Hepatocyte (in vitro differentiated cells): ENCODE measurements around the gene STK32B. TPM values are rescaled to one million over a fixed set of nuclear protein-coding genes. Genes with fewer than 3 reads are reported as not detected.

Experiments used
- DNase-seq: peaks from one replicate; pipeline ENCODE4 v3.0.0-alpha.2; 2016; ENCODE audit warnings: low spot score
- H2AFZ ChIP-seq: fragments of 200-600 bp; sonication (generic); 2 replicates; pipeline ENCODE4 v1.6.0; 2016; ENCODE audit warnings: antibody characterized with exemption, mild to moderate bottlenecking
- H3K27ac ChIP-seq: fragments of 200-600 bp; sonication (generic); 2 replicates; pipeline ENCODE4 v1.5.1; 2016; ENCODE audit warnings: mild to moderate bottlenecking
- H3K27me3 ChIP-seq: fragments of 200-600 bp; sonication (generic); 2 replicates; pipeline ENCODE4 v1.6.1; 2016
- H3K36me3 ChIP-seq: fragments of 200-600 bp; sonication (generic); replicated peaks from 2 replicates; pipeline ENCODE4 v1.5.1; 2016; ENCODE audit warnings: low read depth; ENCODE audit not compliant: insufficient read depth
- H3K4me1 ChIP-seq: fragments of 200-600 bp; sonication (generic); 2 replicates; pipeline ENCODE4 v1.5.1; 2016; ENCODE audit warnings: mild to moderate bottlenecking, moderate library complexity; ENCODE audit not compliant: insufficient read depth
- H3K4me2 ChIP-seq: fragments of 200-600 bp; sonication (generic); 2 replicates; pipeline ENCODE4 v1.6.0; 2016
- H3K4me3 ChIP-seq: fragments of 200-600 bp; sonication (generic); 2 replicates; pipeline ENCODE4 v1.5.1; 2016; ENCODE audit warnings: mild to moderate bottlenecking
- H3K79me2 ChIP-seq: fragments of 200-600 bp; sonication (generic); 2 replicates; pipeline ENCODE4 v1.6.0; 2017; ENCODE audit warnings: mild to moderate bottlenecking
- H3K9me2 ChIP-seq: fragments of 200-600 bp; sonication (generic); replicated peaks from 2 replicates; pipeline ENCODE4 v1.6.0; 2017; ENCODE audit warnings: mild to moderate bottlenecking; ENCODE audit not compliant: insufficient read depth
- H3K9me3 ChIP-seq: fragments of 200-600 bp; sonication (generic); 2 replicates; pipeline ENCODE4 v1.5.1; 2016; ENCODE audit warnings: low read depth, mild to moderate bottlenecking
- H4K20me1 ChIP-seq: fragments of 200-600 bp; sonication (generic); 2 replicates; pipeline ENCODE4 v1.6.0; 2016; ENCODE audit warnings: mild to moderate bottlenecking; ENCODE audit not compliant: insufficient read depth, poor library complexity, severe bottlenecking
- CTCF ChIP-seq: fragments of 200-600 bp; sonication (generic); IDR thresholded peaks from 2 replicates; pipeline ENCODE4 v1.5.1; 2016; ENCODE audit warnings: antibody characterized with exemption, mild to moderate bottlenecking; ENCODE audit not compliant: poor library complexity
- EZH2 ChIP-seq: fragments of 200-600 bp; sonication (generic); IDR thresholded peaks from 2 replicates; pipeline ENCODE4 v1.6.1; 2016; ENCODE audit warnings: antibody characterized with exemption, mild to moderate bottlenecking, borderline replicate concordance
- EZH2phosphoT487 ChIP-seq: fragments of 200-600 bp; sonication (generic); IDR thresholded peaks from one replicate; pipeline ENCODE4 v1.6.1; 2018; ENCODE audit warnings: antibody characterized with exemption, mild to moderate bottlenecking, low read depth, moderate library complexity; ENCODE audit not compliant: unreplicated experiment, severe bottlenecking
- WGBS: methylation state at CpG from one replicate; pipeline ENCODE4 v1.1.6; 2016; ENCODE audit warnings: low lambda C conversion rate; ENCODE audit errors: missing lambda C conversion rate; 5-methylcytosine and 5-hydroxymethylcytosine counted together
- polyA plus RNA-seq: library from polyadenylated mRNA; unstranded; fragments of >200 nt; fragmentation: Nextera tagmentation; extraction: Ambion mirVana; gene quantifications from 2 replicates; pipeline ENCODE4 v1.2.1, GENCODE V29; 2016
- total RNA-seq: library from RNA; depleted of rRNA; stranded (reverse); fragments of >200 nt; gene quantifications from 2 replicates; pipeline ENCODE4 v1.2.3, GENCODE V29; 2014

Gene STK32B
- total and polyA plus RNA-seq, 2 experiments from 2014 or later: 0.51 to 1.6 TPM

GRCh38 chr4:5421416-5421815 is 370.1 kb downstream of the STK32B start:
- WGBS: 86% methylated on average over 3 of the region's 3 CpGs

GRCh38 chr4:5422195-5422594 is 370.9 kb downstream of the STK32B start:
- no peaks in the 10 kb centered on the region for H3K4me1 ChIP-seq
- H3K79me2 ChIP-seq: no peaks in the 10 kb centered on the region
- no peak overlapping the region for H3K27ac ChIP-seq
- no peaks in the 10 kb centered on the region for H3K27me3 ChIP-seq
- no peak for DNase-seq
- TF ChIP-seq EZH2: no peak
- TF ChIP-seq EZH2phosphoT487: no peak
- TF ChIP-seq CTCF: no peak
- H3K4me2 ChIP-seq: no peak overlapping the region
- no peaks in the 10 kb centered on the region for H4K20me1 ChIP-seq
- no peaks in the 10 kb centered on the region for H3K36me3 ChIP-seq
- no peaks in the 10 kb centered on the region for H3K9me2 ChIP-seq
- 74% methylated on average over 2 of the region's 2 CpGs for WGBS
- H3K4me3 ChIP-seq: no peak overlapping the region
- H3K9me3 ChIP-seq: no peaks in the 10 kb centered on the region
- no peak overlapping the region for H2AFZ ChIP-seq

More at GRCh38 chr4:5421416-5421815, 370.1 kb downstream of the STK32B start:
- Histone ChIP-seq H3K79me2 (no peaks in the 10 kb centered on the region), H3K27ac (no peak overlapping the region), H2AFZ (no peak overlapping the region), H3K9me3 (peaks cover 3% of the 10 kb centered on the region), H3K9me2 (no peaks in the 10 kb centered on the region), H3K4me3 (no peak overlapping the region), H4K20me1 (no peaks in the 10 kb centered on the region), H3K4me2 (no peak overlapping the region), H3K36me3 (no peaks in the 10 kb centered on the region), H3K4me1 (no peaks in the 10 kb centered on the region), H3K27me3 (no peaks in the 10 kb centered on the region)
- no peak for TF ChIP-seq EZH2phosphoT487
- TF ChIP-seq EZH2: no peak
- no peak for TF ChIP-seq CTCF
- DNase-seq: no peak

GRCh38 chr4:5423670-5424069 is 372.4 kb downstream of the STK32B start:
- no peak for DNase-seq
- no peak overlapping the region for H2AFZ ChIP-seq
- 87% methylated on average over 6 of the region's 6 CpGs for WGBS

More at GRCh38 chr4:5423670-5424069, 372.4 kb downstream of the STK32B start:
- Histone ChIP-seq H3K4me1 (no peaks in the 10 kb centered on the region), H4K20me1 (no peaks in the 10 kb centered on the region), H3K36me3 (no peaks in the 10 kb centered on the region), H3K27ac (no peak overlapping the region), H3K27me3 (no peaks in the 10 kb centered on the region), H3K4me3 (no peak overlapping the region), H3K79me2 (no peaks in the 10 kb centered on the region), H3K9me2 (no peaks in the 10 kb centered on the region), H3K9me3 (no peaks in the 10 kb centered on the region), H3K4me2 (no peak overlapping the region)
- TF ChIP-seq CTCF (no peak), EZH2 (no peak), EZH2phosphoT487 (no peak)
